ENCODE results near the gene USE1. TPM values are rescaled to one million over a fixed set of nuclear protein-coding genes. Genes with fewer than 3 reads are reported as not detected.

The USE1 gene
- total and polyA plus RNA-seq, 9 of the 15 experiments (the other 6 are each of a cell fraction or from before 2014, with no cell fraction given) = 17.3 to 52.4 (median 34.0) TPM

DNA sequence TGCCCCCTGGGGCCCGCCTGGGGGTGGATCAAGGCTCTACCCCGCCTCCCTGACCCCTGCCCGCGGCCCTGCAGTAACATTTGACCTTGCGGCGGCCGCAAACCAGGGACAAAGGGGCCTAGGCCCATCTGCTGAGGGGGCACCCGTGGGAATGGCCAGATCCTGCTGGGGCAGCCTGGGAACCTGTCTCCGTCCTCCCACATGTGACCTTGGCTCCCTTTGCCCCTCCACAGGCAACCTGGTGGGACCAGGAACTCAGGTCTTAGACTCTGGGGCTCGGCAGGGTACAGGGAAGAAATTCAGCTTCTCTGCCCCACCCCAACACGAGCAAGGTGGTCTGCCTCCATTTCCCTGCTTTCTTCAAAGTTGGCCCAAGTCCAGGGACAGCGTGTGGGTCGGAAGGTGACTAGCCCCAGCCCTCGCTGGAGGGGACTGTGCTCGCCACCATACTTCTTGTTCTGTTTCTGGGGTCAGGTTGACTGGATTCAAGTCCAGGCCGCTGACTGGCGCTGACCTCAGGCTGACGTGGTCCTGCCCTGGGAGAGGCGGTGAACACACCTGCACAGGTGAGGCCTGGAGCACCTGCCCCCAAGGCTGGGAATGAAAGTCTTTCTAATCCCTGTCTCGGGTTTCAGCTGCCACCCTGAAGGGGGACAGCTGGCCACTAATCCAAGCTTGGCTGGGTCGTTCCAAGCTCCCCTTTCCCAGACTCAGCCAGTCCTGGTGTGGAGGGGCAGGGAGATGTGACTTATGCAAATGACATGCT, 33.0 kb downstream of the USE1 start (continued):
- TF ChIP-seq, protein P1, sequence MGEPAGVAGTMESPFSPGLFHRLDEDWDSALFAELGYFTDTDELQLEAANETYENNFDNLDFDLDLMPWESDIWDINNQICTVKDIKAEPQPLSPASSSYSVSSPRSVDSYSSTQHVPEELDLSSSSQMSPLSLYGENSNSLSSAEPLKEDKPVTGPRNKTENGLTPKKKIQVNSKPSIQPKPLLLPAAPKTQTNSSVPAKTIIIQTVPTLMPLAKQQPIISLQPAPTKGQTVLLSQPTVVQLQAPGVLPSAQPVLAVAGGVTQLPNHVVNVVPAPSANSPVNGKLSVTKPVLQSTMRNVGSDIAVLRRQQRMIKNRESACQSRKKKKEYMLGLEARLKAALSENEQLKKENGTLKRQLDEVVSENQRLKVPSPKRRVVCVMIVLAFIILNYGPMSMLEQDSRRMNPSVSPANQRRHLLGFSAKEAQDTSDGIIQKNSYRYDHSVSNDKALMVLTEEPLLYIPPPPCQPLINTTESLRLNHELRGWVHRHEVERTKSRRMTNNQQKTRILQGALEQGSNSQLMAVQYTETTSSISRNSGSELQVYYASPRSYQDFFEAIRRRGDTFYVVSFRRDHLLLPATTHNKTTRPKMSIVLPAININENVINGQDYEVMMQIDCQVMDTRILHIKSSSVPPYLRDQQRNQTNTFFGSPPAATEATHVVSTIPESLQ (CRISPR knock-in tag; IDR thresholded peaks at IDR 0.05) = no peak
- TF ChIP-seq PRMT5 (CRISPR knock-in tag; IDR thresholded peaks at IDR 0.05) = no peak
- no peak for TF ChIP-seq CREB1 (IDR thresholded peaks at IDR 0.05)
- TF ChIP-seq CREB1 (CRISPR knock-in tag; IDR thresholded peaks at IDR 0.05) = no peak
- no peak for TF ChIP-seq NFATC3 (IDR thresholded peaks at IDR 0.05)
- TF ChIP-seq RFX1 (IDR thresholded peaks at IDR 0.05) = no peak
- no peak for TF ChIP-seq TRIM28 (IDR thresholded peaks at IDR 0.05)
- no peak for TF ChIP-seq U2AF2 (optimal IDR thresholded peaks at IDR 0.05; ENCODE audit: low read depth, low read length)
- no peak for TF ChIP-seq FOS (IDR thresholded peaks at IDR 0.05; ENCODE audit: extremely low read depth, insufficient read length)
- TF ChIP-seq, protein P2, sequence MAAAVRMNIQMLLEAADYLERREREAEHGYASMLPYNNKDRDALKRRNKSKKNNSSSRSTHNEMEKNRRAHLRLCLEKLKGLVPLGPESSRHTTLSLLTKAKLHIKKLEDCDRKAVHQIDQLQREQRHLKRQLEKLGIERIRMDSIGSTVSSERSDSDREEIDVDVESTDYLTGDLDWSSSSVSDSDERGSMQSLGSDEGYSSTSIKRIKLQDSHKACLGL (CRISPR knock-in tag; IDR thresholded peaks at IDR 0.05; ENCODE audit: borderline replicate concordance, poor library complexity, severe bottlenecking) = no peak
- TF ChIP-seq CBX3 (IDR thresholded peaks at IDR 0.05; ENCODE audit: borderline replicate concordance in 1 of 2, low read length in 2 of 2) = no peak
- TF ChIP-seq CBFA2T3 (IDR thresholded peaks at IDR 0.05) = no peak
- TF ChIP-seq ZNF589 (CRISPR knock-in tag; IDR thresholded peaks at IDR 0.05; ENCODE audit: low read depth) = peak; percentile 31; the same call in 1 of the 2 replicates
- TF ChIP-seq ETV1 (tag; conservative IDR thresholded peaks at IDR 0.05; ENCODE audit: low read depth) = no peak
- TF ChIP-seq, protein P3, sequence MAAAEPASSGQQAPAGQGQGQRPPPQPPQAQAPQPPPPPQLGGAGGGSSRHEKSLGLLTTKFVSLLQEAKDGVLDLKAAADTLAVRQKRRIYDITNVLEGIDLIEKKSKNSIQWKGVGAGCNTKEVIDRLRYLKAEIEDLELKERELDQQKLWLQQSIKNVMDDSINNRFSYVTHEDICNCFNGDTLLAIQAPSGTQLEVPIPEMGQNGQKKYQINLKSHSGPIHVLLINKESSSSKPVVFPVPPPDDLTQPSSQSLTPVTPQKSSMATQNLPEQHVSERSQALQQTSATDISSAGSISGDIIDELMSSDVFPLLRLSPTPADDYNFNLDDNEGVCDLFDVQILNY (CRISPR knock-in tag; IDR thresholded peaks at IDR 0.05) = no peak
- no peak for TF ChIP-seq NR3C1 (CRISPR knock-in tag; IDR thresholded peaks at IDR 0.05)
- TF ChIP-seq ZBTB7A (IDR thresholded peaks at IDR 0.05; ENCODE audit: borderline replicate concordance, control insufficient read depth, low read depth, low read length) = peak; percentile 53; the same call in 1 of the 2 replicates
- no peak for TF ChIP-seq GATAD2A (IDR thresholded peaks at IDR 0.05)
- TF ChIP-seq, protein P4, sequence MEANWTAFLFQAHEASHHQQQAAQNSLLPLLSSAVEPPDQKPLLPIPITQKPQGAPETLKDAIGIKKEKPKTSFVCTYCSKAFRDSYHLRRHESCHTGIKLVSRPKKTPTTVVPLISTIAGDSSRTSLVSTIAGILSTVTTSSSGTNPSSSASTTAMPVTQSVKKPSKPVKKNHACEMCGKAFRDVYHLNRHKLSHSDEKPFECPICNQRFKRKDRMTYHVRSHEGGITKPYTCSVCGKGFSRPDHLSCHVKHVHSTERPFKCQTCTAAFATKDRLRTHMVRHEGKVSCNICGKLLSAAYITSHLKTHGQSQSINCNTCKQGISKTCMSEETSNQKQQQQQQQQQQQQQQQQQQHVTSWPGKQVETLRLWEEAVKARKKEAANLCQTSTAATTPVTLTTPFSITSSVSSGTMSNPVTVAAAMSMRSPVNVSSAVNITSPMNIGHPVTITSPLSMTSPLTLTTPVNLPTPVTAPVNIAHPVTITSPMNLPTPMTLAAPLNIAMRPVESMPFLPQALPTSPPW (CRISPR knock-in tag; IDR thresholded peaks at IDR 0.05) = peak; percentile 54
- no peak for TF ChIP-seq SRSF1 (IDR thresholded peaks at IDR 0.05; ENCODE audit: low read depth, low read length)
- TF ChIP-seq, protein P5, sequence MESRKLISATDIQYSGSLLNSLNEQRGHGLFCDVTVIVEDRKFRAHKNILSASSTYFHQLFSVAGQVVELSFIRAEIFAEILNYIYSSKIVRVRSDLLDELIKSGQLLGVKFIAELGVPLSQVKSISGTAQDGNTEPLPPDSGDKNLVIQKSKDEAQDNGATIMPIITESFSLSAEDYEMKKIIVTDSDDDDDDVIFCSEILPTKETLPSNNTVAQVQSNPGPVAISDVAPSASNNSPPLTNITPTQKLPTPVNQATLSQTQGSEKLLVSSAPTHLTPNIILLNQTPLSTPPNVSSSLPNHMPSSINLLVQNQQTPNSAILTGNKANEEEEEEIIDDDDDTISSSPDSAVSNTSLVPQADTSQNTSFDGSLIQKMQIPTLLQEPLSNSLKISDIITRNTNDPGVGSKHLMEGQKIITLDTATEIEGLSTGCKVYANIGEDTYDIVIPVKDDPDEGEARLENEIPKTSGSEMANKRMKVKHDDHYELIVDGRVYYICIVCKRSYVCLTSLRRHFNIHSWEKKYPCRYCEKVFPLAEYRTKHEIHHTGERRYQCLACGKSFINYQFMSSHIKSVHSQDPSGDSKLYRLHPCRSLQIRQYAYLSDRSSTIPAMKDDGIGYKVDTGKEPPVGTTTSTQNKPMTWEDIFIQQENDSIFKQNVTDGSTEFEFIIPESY (CRISPR knock-in tag; IDR thresholded peaks at IDR 0.05) = no peak; the same call in 1 of the 2 replicates
- TF ChIP-seq JUND (IDR thresholded peaks at IDR 0.05; ENCODE audit: borderline replicate concordance, low read depth, low read length) = no peak
- no peak for TF ChIP-seq JUND (tag; IDR thresholded peaks at IDR 0.05; ENCODE audit: borderline replicate concordance, low read depth, low read length)

All from K562 (cell line).